Measurements from ENCODE around the gene DOCK6.
A peak's percentile ranks its signal among the peaks of the same experiment; 100 is the strongest.

DOCK6 gene

DNA sequence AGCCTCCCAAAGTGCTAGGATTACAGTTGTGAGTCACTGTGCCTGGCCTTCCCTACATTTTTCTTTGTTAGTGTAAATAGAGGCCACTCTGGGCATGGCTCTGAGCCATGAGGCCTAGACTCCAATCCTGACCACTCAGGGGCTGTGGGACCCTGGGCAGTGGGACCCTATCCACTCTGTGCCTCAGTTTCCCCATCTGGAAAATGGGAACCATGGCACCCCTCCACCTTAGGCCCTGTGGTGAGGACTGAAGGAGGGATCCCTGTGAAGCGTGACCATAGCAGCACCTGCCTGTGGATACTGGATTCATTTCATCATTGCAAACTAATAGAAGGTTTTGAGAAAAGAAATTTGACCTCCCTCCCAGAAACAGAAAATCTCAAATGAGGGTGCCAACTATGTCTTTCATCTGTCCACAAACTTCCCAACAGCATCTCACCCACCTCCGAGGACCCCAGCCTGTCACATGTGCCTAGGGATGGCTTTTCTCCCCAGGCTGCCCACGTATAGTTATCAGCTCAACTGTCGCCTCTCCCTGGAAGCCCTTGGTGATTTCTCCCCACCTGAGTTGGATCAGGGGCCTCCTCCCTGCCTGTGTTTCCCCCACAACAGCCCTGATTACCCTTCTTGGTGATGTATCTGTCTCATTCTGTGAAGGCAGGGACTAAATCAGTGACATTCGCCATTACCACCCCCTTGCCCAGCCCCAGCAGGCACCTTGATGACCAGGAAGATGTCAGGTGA, 17.3 kb downstream of the DOCK6 start:
- no peak for DNase-seq

DNA sequence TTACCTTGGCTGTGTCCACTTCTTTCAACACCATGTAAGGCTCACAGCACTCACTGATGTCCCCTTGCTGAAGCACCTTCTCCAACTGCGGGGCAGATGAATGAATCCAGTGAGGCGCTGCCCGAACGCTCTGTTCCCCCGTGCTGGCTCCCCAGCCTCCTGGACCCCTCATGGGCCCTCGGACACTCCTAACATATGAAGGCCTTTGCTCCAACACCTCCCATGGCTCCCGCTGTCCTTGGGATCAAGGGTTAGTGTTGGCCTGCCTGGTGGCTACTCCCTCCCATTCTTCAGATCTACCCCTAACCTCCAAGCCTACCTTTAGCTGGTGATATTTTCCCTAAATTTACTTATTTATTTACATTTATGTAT, 18.5 kb downstream of the DOCK6 start:
- DNase-seq = no peak

- DNase-seq = peak; percentile 63 to 72
Observed at GRCh38 chr19:11242864-11243797, 19.2 kb downstream of the DOCK6 start.

- DNase-seq = no peak
Observed at GRCh38 chr19:11242025-11242424, 20.3 kb downstream of the DOCK6 start.

GRCh38 chr19:11240008-11240444, 22.3 kb downstream of the DOCK6 start:
- DNase-seq = no peak

- DNase-seq = no peak
Observed at GRCh38 chr19:11239377-11240000, 22.8 kb downstream of the DOCK6 start, which contains the start of gene ANGPTL8. Gene ANGPTL8, plus strand, starts transcription at chr19:11239619. Its CDS starts 19 bp downstream, at chr19:11239638.

GRCh38 chr19:11238781-11239376, 23.4 kb downstream of the DOCK6 start:
- no peak for DNase-seq

GRCh38 chr19:11238041-11238440, 24.3 kb downstream of the DOCK6 start:
- DNase-seq = no peak

DNA sequence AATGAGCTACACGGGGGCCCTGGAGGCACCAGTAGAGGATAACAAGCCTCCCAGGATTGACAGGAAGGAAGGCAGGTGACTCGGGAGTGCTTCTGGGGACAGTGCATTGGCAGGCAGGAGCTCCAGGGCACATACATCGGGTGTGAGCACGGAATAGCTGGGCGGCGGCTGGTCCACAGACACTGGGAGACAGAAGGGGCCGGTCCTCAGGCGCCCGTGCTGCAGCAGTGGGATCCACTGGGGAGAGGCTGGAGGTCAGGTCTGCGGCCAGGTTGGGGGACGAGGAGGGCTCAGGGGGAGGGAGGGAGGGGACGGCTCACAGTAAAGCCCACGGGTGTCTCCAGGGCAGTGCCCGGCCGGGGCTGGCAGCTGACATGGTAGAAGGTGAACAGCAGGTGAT, 25.0 kb downstream of the DOCK6 start:
- DNase-seq = no peak

DNA sequence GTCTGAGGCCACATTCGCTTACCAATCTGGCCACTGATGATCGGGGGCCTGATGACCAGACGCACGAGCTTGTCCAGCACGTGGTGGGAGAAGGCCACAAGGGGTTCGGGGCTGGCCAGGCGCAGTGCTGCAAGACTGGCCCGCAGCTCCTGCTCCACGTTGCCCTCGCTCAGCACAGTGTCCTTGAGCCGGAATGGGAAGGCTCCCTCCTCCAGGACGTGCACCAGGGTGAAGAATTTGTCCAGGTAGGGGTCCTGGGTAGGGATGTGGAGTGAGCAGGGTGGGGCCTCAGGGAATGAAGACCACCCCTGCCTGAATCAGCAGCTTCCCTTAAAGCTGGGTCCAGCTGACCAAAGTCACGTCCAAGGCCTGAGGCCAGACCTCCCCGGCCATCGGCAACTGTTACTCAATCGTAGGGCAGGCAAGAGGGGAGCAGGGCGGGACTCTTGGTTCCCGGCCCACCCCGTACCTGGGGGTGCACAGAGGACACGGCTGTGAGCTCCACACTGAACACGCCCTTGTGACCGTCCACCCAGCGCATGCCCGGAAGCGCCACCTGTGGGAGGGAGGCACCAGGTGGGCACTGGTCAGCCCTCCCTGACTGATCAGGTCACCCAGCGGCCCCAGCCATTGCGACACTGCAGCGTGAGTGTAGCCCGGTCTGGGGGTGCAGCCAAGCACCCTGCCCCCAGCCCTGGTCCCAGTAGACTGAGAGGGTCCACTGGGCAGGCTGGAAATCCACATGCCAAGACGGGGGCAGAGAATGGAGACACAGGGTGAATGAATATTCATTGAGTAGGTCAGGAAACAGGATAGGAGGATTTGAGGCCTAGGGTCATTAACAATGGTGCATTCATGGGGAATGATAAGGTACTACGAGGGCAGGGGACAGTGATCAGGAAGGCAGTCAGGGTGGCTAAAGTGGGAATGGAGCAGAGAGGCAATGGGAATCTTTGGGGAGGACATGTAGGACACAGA, 25.7 kb downstream of the DOCK6 start:
- no peak for DNase-seq

GRCh38 chr19:11234486-11235075, 27.7 kb downstream of the DOCK6 start:
- no peak for DNase-seq

DNA sequence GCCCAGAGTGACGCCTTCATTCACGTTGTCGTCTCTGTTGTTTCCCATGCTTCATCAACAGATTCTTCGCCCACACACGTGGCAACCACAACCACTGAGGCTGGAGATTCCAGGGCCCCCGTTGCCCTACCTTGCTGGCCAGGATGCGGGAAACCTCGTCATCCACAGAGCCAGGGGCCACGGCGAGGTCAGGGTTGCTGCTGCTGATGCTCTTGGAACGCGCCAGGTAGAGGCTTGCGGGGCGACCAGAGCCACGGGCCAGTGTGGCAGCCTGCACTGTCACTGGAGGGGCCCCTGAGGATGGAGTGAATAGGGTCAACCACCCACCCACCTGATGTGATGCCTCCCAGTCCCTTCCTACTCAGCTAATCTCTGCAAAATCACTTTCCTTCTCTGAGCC, 29.3 kb downstream of the DOCK6 start:
- no peak for DNase-seq

DNA sequence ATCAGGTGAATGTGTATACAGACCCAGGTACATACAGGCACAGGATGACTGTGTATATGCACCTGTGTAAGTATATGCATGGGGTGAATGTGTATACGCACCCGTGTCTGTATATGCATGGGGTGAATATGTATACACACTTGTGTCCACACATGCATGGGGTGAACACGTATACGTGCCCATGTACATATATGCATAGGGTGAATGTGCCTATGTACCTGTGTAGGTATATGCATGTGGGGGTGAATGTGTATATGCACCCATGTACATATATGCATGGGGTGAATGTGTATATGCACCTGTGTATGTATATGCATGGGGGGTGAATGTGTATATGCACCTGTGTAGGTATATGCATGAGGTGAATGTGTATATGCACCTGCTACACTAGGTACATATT, 29.8 kb downstream of the DOCK6 start:
- no peak for DNase-seq

DNA sequence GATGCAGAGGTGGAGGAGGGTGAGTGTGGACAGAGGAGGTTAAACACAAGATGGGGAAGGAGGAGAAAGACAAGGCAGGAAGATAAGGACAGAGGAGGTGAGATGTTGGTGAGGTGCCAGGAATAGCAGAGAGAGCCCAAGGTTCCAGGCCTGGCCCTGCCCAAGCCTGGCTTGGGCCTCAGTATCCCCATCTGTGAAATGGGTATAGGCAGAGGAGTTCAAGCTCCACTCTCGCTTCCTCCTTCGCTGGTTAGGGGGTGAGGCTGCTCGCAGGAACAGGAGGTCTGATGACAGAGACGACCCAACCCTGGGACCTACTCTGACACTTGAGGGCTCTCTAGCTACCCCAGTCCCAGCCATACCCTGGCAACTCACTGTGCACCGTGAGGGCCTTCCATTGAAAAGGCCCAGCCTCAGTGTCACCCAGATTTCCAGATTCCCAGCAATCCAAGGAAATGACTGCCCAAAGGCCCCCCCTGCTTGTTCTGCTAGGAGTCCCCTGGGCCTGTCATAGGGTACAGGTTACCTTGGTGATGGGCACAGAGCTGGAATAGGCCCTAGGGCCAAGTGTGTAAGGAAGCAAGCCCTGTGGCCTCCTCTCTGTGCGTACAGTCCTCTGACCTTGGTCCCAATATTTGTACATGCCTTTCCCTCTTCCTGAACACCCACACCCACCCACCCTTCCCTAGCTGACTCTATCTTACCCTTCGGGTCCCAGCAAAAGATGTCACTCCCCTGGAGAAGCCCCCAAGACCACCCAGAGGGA, 31.5 kb downstream of the DOCK6 start:
- no peak for DNase-seq

GRCh38 chr19:11227195-11227886, 35.0 kb downstream of the DOCK6 start:
- peak in 1 of 2 experiments; percentile 4 for DNase-seq

GRCh38 chr19:11226716-11227166, 35.6 kb downstream of the DOCK6 start:
- DNase-seq = no peak

DNA sequence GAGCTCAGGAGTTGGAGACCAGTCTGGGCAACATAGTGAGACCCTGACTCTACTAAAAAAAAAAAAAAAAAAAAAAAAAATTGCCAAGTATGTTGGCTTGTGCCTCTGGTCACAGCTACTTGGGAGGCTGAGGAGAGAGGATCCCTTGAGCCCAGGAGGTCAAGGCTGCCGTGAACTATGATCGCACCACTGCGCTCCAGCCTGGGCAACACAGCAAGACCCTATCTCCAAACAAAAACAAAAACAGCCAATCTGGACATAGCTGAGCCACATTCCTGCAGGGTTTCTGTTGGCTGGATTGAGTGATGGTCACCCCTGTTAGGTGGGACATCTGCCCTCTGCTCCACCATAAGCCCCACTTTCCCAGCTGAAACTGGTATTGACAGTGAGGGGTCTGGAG, 36.5 kb downstream of the DOCK6 start:
- DNase-seq = no peak

- no peak for DNase-seq
Observed at GRCh38 chr19:11225172-11225571, 37.2 kb downstream of the DOCK6 start.

- DNase-seq = no peak
Observed at GRCh38 chr19:11224429-11224828, 37.9 kb downstream of the DOCK6 start.

GRCh38 chr19:11223200-11223599, 39.1 kb downstream of the DOCK6 start:
- no peak for DNase-seq
